Neuronal stem cell (in vitro differentiated cells): ENCODE measurements around the gene PPFIA1.

Source experiments
- DNase-seq: peaks from one replicate; pipeline ENCODE4 v3.0.0-alpha.2; 2013; ENCODE audit warnings: low spot score
- H2AFZ ChIP-seq: one replicate; pipeline ENCODE4 v1.6.1; 2013; ENCODE audit warnings: mild to moderate bottlenecking, low read length, inconsistent platforms
- H2AK5ac ChIP-seq: 2 replicates; pipeline ENCODE4 v1.6.1; 2013; ENCODE audit warnings: low read depth, mild to moderate bottlenecking, inconsistent platforms, low read length, moderate library complexity, mixed read lengths
- H2BK120ac ChIP-seq: 2 replicates; pipeline ENCODE4 v1.6.1; 2013; ENCODE audit warnings: low read depth, mild to moderate bottlenecking, inconsistent platforms, low read length, moderate library complexity, mixed read lengths
- H2BK12ac ChIP-seq: one replicate; pipeline ENCODE4 v1.6.1; 2013; ENCODE audit warnings: low read length, inconsistent platforms
- H2BK15ac ChIP-seq: 2 replicates; pipeline ENCODE4 v1.6.1; 2013; ENCODE audit warnings: mild to moderate bottlenecking, low read length, inconsistent platforms, mixed read lengths
- H2BK5ac ChIP-seq: one replicate; pipeline ENCODE4 v1.6.1; 2013; ENCODE audit warnings: inconsistent platforms, mild to moderate bottlenecking, low read length, moderate library complexity
- H3K14ac ChIP-seq: one replicate; pipeline ENCODE4 v1.6.1; 2013; ENCODE audit warnings: low read length, inconsistent platforms
- H3K18ac ChIP-seq: 2 replicates; pipeline ENCODE4 v1.6.1; 2013; ENCODE audit warnings: low read length, inconsistent platforms
- H3K23ac ChIP-seq: 2 replicates; pipeline ENCODE4 v1.6.1; 2013; ENCODE audit warnings: low read depth, mild to moderate bottlenecking, mixed read lengths, low read length, inconsistent platforms; ENCODE audit not compliant: poor library complexity
- H3K27ac ChIP-seq: replicated peaks from 3 replicates; pipeline ENCODE4 v1.5.1; 2013; ENCODE audit warnings: low read length, inconsistent platforms
- H3K27me3 ChIP-seq, 3 experiments: 2 replicates each; pipeline ENCODE4 v1.6.1; 2013; ENCODE audit warnings: low read length in 3 of 3, mild to moderate bottlenecking in 2 of 3, inconsistent platforms in 1 of 3, low read depth in 1 of 3, mixed read lengths in 1 of 3, moderate library complexity in 1 of 3; ENCODE audit not compliant: control insufficient read depth in 3 of 3, insufficient read depth in 3 of 3
- H3K36me3 ChIP-seq, 2 donors: replicated peaks in 1 of 2; 2 replicates each; pipeline ENCODE4 v1.6.1; 2013; ENCODE audit warnings: low read length in 2 of 2; ENCODE audit not compliant: control insufficient read depth in 2 of 2, insufficient read depth in 2 of 2
- H3K4ac ChIP-seq: 2 replicates; pipeline ENCODE4 v1.6.1; 2013; ENCODE audit warnings: inconsistent platforms, mild to moderate bottlenecking, low read length, moderate library complexity
- H3K4me1 ChIP-seq, 2 donors: 1 replicate in 1 of 2; 2 replicates in 1 of 2; pipeline ENCODE4 v1.6.1; 2013; ENCODE audit warnings: low read length in 2 of 2, low read depth in 1 of 2; ENCODE audit not compliant: control insufficient read depth in 2 of 2, insufficient read depth in 1 of 2
- H3K4me2 ChIP-seq: one replicate; pipeline ENCODE4 v1.6.1; 2013; ENCODE audit warnings: mild to moderate bottlenecking, low read length, inconsistent platforms; ENCODE audit not compliant: insufficient read depth, poor library complexity, severe bottlenecking
- H3K4me3 ChIP-seq, 2 donors: 2 replicates each; pipeline ENCODE4 v1.5.1; 2013; ENCODE audit warnings: low read length in 2 of 2, mild to moderate bottlenecking in 2 of 2, inconsistent platforms in 1 of 2, moderate library complexity in 1 of 2
- H3K79me1 ChIP-seq: one replicate; pipeline ENCODE4 v1.6.1; 2013; ENCODE audit warnings: low read depth, mild to moderate bottlenecking, inconsistent platforms, low read length, moderate library complexity
- H3K9ac ChIP-seq: one replicate; pipeline ENCODE4 v1.6.1; 2013; ENCODE audit warnings: mild to moderate bottlenecking, low read depth, low read length, inconsistent platforms; ENCODE audit not compliant: poor library complexity
- H3K9me3 ChIP-seq, 2 donors: replicated peaks in 1 of 2; 2 replicates each; pipeline versions ENCODE3 to v1.6.1; 2013; ENCODE audit warnings: low read length in 2 of 2, mild to moderate bottlenecking in 2 of 2, inconsistent platforms in 1 of 2, low read depth in 1 of 2, mixed read lengths in 1 of 2, moderate library complexity in 1 of 2; ENCODE audit not compliant: control insufficient read depth in 2 of 2, insufficient read depth in 1 of 2
- H4K8ac ChIP-seq: one replicate; pipeline ENCODE4 v1.6.1; 2013; ENCODE audit warnings: low read depth, mild to moderate bottlenecking, inconsistent platforms, low read length, moderate library complexity
- H4K91ac ChIP-seq: one replicate; pipeline ENCODE4 v1.6.1; 2013; ENCODE audit warnings: low read length, low read depth, mild to moderate bottlenecking, inconsistent platforms; ENCODE audit not compliant: poor library complexity
- WGBS, 2 donors: extraction: QIAGEN DNeasy Blood & Tissue Kit; methylation state at CpG; one replicate each; pipeline ENCODE4 v1.1.7; 2013; ENCODE audit warnings: missing lambda C conversion rate in 2 of 2, mixed read lengths in 1 of 2; ENCODE audit not compliant: insufficient read length in 2 of 2, insufficient replicate concordance in 1 of 2; ENCODE audit errors: extremely low coverage in 2 of 2; 5-methylcytosine and 5-hydroxymethylcytosine counted together

The PPFIA1 gene

DNA sequence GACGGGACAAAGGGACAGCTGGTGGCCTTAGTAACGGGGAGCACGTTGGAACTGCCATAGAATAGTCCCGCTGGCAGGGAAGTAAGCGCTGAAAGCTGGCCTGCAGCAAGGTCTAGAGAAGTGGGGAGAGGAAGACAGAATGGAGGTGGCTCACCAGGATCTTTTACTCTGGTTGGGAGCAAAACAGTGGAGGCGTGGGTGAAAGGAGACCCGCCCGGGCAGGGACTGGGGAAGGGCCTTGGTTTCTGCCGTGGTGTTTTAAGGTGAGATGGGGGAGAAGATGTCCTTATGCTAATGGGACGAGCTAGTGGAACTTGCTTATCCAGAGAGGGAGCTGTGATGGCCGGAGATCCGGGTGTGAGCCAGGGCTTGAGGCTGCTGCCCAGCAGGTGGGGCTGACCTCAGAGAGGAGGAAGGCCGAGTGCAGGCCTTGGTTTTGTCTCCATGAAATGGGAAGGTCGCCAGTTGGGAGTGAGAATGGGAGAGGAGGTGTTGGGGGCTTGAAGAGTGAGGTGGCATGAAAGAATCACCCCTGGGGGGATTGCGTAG is 71.5 kb downstream of the PPFIA1 start:
- H2BK5ac ChIP-seq, result no peak overlapping the region
- H3K36me3 ChIP-seq, result peaks cover 40 to 91% of the 10 kb centered on the region in 2 donors
- no peak for DNase-seq
- H4K8ac ChIP-seq, result no peak overlapping the region
- H3K4me2 ChIP-seq, result no peak overlapping the region
- no peaks in the 10 kb centered on the region for H3K79me1 ChIP-seq
- H3K4me1 ChIP-seq, result peaks cover 0 to 2% of the 10 kb centered on the region in 2 donors
- no peak overlapping the region for H2BK15ac ChIP-seq
- no peaks in the 10 kb centered on the region for H3K27me3 ChIP-seq
- H2AK5ac ChIP-seq, result no peak overlapping the region
- peak overlapping the region; percentile 2 for H3K9ac ChIP-seq
- WGBS, 2 donors, result no CpG with 5 or more reads among the region's 15 CpGs
- no peak overlapping the region for H2BK120ac ChIP-seq
- no peak overlapping the region for H2BK12ac ChIP-seq
- H3K4ac ChIP-seq, result no peak overlapping the region
- H4K91ac ChIP-seq, result no peak overlapping the region
- H3K23ac ChIP-seq, result no peak overlapping the region
- peaks cover 0 to 3% of the 10 kb centered on the region in 2 donors for H3K9me3 ChIP-seq
- no peak overlapping the region for H2AFZ ChIP-seq
- H3K18ac ChIP-seq, result no peak overlapping the region
- H3K14ac ChIP-seq, result no peak overlapping the region
- H3K4me3 ChIP-seq, result no peak overlapping the region
- no peak overlapping the region for H3K27ac ChIP-seq

DNA sequence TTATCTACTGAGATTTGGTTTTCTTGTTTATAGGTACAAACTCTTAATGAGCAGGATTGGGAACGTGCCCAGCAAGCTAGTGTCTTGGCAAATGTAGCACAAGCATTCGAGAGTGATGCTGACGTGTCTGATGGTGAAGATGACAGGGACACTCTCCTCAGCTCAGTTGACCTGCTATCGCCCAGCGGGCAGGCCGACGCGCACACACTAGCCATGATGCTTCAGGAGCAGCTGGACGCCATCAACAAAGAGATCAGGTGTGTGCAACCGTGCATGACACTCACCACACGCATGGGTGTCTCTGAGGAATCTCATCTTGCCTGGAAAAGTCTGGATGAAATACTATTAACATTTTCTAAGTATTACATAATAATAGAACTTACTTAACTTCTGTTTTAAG is 73.1 kb downstream of the PPFIA1 start:
- H3K4ac ChIP-seq, result no peak overlapping the region
- H2BK15ac ChIP-seq, result no peak overlapping the region
- no peak overlapping the region for H3K14ac ChIP-seq
- no peak overlapping the region for H2BK12ac ChIP-seq
- peaks cover 0 to 2% of the 10 kb centered on the region in 2 donors for H3K4me1 ChIP-seq
- H3K4me2 ChIP-seq, result no peak overlapping the region
- no peak overlapping the region for H2AFZ ChIP-seq
- H2AK5ac ChIP-seq, result no peak overlapping the region
- DNase-seq, result no peak
- no peak overlapping the region for H2BK120ac ChIP-seq
- H4K8ac ChIP-seq, result no peak overlapping the region
- no peaks in the 10 kb centered on the region for H3K27me3 ChIP-seq
- WGBS, 2 donors, result no CpG with 5 or more reads among the region's 11 CpGs
- no peak overlapping the region for H3K9ac ChIP-seq
- H3K36me3 ChIP-seq, result peaks cover 35 to 87% of the 10 kb centered on the region in 2 donors
- H3K27ac ChIP-seq, result no peak overlapping the region
- H3K4me3 ChIP-seq, result peak overlapping the region in 1 of 2 donors; percentile 68
- no peak overlapping the region for H4K91ac ChIP-seq
- peaks cover 0 to 3% of the 10 kb centered on the region in 2 donors for H3K9me3 ChIP-seq
- H3K79me1 ChIP-seq, result no peaks in the 10 kb centered on the region
- H2BK5ac ChIP-seq, result no peak overlapping the region
- H3K18ac ChIP-seq, result no peak overlapping the region
- no peak overlapping the region for H3K23ac ChIP-seq

GRCh38 chr11:70348191-70348590 is 77.7 kb downstream of the PPFIA1 start:
- H3K18ac ChIP-seq, result no peak overlapping the region
- no peaks in the 10 kb centered on the region for H3K9me3 ChIP-seq
- H4K91ac ChIP-seq, result no peak overlapping the region
- H3K4ac ChIP-seq, result no peak overlapping the region
- H3K14ac ChIP-seq, result no peak overlapping the region
- H3K4me2 ChIP-seq, result no peak overlapping the region
- no peak overlapping the region for H2BK12ac ChIP-seq
- H2BK15ac ChIP-seq, result no peak overlapping the region
- H3K9ac ChIP-seq, result no peak overlapping the region
- no peak overlapping the region for H2BK5ac ChIP-seq
- no peak for DNase-seq
- no peak overlapping the region for H3K23ac ChIP-seq
- no peaks in the 10 kb centered on the region for H3K79me1 ChIP-seq
- H4K8ac ChIP-seq, result no peak overlapping the region
- H2AFZ ChIP-seq, result no peak overlapping the region
- H2AK5ac ChIP-seq, result no peak overlapping the region
- WGBS, 2 donors, result no CpG with 5 or more reads among the region's 12 CpGs
- no peaks in the 10 kb centered on the region for H3K4me1 ChIP-seq
- H2BK120ac ChIP-seq, result no peak overlapping the region
- H3K36me3 ChIP-seq, result peaks cover 30 to 87% of the 10 kb centered on the region in 2 donors
- no peak overlapping the region for H3K4me3 ChIP-seq
- H3K27ac ChIP-seq, result no peak overlapping the region
- no peaks in the 10 kb centered on the region for H3K27me3 ChIP-seq

- Histone ChIP-seq H3K4ac (no peak overlapping the region), H3K14ac (no peak overlapping the region), H2BK12ac (no peak overlapping the region), H3K4me1 (no peaks in the 10 kb centered on the region), H3K9ac (no peak overlapping the region), H3K23ac (no peak overlapping the region), H3K4me3 (no peak overlapping the region), H3K4me2 (no peak overlapping the region), H4K8ac (no peak overlapping the region), H2AK5ac (no peak overlapping the region), H2AFZ (no peak overlapping the region), H3K18ac (no peak overlapping the region), H3K27ac (no peak overlapping the region), H4K91ac (no peak overlapping the region), H2BK5ac (no peak overlapping the region), H3K27me3 (no peaks in the 10 kb centered on the region), H2BK120ac (no peak overlapping the region), H3K36me3 (peaks cover 26 to 87% of the 10 kb centered on the region in 2 donors), H3K79me1 (no peaks in the 10 kb centered on the region), H2BK15ac (no peak overlapping the region), H3K9me3 (no peaks in the 10 kb centered on the region)
- no CpG with 5 or more reads among the region's 1 CpG for WGBS, 2 donors
- DNase-seq, result no peak
These were observed 78.1 kb downstream of the PPFIA1 start for GRCh38 chr11:70348608-70349007.
